Measurements from ENCODE around the gene PRDM5.

PRDM5 gene

DNA sequence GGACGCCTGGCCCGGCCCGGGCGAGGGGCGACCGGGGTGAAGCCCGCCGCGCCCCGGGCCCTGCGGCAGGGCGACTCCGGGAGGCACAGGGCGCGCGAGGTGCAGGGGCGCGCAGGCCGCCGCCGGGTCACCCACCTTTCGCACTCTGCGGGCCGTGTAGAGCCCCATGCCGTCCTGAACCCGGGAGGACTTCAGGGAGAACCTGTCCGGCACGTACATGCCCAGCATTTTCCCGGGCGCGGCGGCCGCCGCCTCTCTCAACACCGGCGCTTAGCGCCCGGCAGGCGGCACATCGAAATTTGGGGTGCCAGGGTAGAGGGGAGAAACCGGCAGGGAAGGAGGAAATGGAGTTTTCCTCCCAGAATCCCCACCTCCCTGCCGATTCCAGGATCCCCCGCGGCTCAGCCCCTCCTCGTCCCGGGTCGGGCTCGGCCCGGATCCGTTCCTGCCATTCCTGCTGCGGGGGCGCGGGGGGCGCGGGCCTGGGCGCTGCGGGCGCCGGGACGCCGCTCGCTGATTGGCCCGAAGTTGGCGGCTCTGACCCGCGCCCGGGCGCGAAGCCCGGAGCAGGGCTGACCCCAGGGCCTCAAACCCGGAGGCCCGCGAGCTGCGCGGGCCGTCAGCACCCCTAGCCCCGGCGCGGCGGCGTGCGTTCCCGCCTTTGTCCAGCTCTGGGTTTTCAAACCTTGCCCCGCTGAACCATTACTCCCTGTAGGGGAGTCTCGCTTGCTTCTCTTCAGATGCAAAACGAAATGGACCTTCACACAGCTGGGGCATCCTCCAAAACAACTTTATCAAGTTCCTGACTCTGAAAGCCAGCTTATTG lies at the start of gene PRDM5:
PRDM5 (minus strand) TSS at position 346 of the 826 bp plus-strand sequence; CDS start at position 228, 118 bp downstream.
- peak; percentile 55 for DNase-seq

GRCh38 chr4:120971884-120972283 lies 49.4 kb upstream of the PRDM5 start:
- no peak for DNase-seq

GRCh38 chr4:120965938-120966337 lies 43.4 kb upstream of the PRDM5 start:
- no peak for DNase-seq

DNA sequence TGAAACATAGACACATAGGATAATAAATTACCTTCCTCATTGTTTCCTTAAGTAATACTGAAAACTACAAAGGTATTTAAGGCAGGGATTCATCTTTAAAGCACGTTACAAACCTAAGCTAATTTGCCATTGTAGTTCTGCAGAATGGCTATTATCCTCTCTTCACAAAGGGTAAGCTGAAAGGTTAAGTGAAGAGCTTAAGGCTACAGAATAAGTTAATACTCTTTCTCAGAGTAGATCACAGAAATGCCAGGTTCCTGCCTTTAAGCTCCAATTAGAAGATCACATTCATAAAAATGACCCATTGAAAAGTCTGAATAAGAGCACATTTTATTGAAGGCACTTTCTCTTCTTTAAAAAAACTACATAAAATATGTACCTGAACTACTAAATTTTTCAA lies 42.1 kb upstream of the PRDM5 start:
- DNase-seq, result no peak

DNA sequence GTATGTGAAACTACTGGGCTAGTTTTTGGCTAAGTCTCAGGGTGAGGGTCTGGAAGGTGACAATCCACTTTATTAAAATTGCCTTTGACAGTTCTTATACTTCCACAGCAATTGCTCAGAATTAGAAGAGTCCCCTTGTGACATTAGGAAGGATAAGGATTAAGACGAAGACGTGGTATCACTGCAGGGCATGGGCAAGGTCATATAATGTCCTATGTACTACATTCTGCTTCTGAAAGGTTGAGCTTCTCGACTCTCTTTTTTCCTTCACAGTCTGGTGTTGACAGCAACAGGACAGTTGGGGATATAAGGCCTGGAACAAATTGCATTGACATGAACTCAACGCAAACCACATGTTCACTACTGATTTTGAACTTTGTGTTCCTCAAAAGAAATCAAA lies 40.9 kb upstream of the PRDM5 start:
- no peak for DNase-seq

DNA sequence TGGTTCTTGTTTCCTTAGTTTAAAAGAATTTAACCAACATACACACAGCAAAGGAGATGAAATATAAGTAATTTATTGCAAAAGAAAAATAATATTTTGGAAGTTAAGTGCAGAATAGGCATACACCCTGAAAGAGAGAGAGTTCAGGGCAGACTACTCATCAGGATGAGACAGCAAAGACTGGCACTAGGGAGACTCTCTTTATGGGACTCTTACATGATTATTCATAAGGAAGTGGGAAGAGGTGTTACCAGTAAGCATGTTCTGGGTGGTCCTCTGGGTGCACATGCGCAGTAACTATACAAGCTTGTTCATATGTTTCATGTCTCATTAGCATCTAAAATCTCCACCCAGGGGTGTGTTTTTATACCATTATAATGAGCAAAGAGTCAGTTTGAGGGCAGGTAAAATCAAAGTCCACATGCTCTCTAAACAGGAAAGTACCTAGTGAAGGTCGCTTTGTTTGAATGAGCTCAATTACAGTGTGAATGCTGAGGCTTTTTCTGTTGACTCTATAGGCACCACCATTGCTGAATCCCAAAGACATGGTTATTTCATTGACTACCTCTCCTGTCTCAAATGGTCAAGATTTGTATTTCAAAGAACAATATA lies 38.2 kb upstream of the PRDM5 start:
- no peak for DNase-seq

DNA sequence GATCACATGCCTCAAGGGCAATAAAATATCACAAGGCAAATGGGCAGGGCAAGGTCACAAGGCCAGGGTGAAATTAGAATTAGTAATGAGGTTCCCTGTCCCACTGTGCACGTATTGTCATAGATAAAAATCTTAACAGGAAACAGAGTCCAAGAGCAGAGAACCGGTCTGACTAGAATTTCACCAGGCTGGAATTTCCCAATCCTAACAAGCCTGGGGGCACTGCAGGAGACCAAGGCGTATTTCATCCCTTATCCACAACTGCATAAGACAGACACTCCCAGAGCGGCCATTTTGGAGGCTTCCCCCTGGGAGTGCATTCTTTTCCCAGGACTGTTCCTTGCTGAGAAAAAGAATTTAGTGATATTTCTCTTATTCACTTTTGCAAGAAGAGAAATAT lies 25.9 kb upstream of the PRDM5 start:
- DNase-seq, result no peak

- no peak for DNase-seq
Measured at GRCh38 chr4:120942776-120943175, 20.2 kb upstream of the PRDM5 start.

DNA sequence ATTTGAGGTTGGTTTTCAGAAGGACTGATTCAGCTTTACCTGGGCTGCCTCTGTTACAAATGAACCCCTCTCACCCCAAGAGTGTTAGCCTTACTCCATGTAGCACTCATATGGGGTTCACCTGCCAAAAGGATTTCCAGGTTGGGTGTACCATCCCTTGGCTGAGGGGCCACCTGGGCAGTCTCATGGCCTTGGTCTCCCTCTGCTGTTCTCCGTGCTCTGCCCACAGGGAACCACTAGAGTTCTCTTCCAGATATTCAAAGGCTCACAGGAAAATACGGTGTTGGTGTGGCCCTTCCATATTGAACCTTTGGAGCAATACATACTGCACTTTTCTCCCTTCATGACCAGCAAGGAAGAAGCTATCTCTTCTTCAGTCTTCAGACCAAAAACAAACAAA lies 18.0 kb upstream of the PRDM5 start:
- DNase-seq, result no peak

DNA sequence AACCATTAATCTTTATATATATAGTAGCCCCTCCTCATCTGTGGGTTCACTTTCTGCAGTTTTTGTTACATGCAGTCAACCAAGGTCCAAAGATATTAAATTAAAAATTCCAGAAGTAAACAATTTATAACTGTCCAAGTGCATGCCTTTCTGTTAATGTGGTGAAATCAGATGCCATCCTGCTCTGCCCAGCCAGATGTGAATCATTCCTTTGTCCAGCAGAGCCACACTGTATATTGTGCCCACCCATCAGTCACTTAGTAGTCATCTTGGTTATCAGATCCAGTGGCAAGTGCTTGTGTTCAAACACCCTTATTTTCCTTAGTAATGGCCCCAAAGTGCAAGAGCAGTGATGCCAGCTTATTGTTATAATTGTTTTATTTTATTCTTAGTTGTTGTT lies 17.2 kb upstream of the PRDM5 start:
- no peak for DNase-seq

DNA sequence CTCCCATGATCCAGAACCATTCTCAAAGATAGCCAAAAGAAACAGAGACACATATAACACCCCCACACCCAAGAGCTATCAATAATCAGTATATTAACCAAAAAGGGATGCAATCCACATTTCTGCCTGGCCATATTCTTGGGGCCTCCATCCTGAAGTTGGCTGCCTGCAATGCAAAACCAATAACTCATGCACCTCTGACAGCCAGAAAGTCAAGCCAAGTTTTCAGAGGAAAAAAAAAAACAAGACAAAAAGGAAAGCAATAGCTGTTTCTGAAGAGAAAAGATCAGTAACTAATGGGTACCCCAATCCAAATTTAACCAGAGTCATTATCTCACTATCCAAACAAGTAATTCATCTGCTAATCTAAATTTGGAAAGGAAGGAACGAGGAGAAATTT lies 7.3 kb upstream of the PRDM5 start:
- DNase-seq, result no peak

DNA sequence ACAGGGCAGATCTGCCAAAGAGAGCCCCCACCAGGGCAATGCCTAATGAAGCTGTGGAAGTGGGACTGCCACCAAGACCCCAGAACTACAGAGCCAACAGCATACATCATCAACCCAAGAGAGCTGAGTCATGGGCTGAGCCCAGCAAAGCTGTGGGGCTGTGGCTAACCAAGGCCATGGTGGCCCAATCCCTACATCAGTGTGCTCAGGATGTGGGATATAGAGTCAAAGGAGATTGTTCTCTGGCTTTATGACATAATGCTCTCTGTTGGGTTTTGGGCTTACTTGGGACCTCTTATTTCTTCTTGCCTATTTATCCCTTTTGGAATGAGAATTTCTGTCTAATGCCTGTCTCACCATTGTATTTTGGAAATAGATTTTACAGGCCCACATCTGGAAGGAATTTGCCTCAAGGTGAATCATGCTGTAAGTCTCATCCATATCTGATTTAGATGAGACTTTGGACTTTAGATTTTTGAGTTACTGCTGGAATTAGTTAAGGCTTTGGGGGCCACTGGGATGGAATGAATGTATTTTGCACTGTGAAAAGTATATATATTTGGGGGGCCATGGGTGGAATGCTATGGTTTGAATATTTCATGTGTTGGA lies 5.4 kb upstream of the PRDM5 start:
- DNase-seq, result no peak

GRCh38 chr4:120926358-120927025 lies 4.0 kb upstream of the PRDM5 start:
- no peak for DNase-seq

DNA sequence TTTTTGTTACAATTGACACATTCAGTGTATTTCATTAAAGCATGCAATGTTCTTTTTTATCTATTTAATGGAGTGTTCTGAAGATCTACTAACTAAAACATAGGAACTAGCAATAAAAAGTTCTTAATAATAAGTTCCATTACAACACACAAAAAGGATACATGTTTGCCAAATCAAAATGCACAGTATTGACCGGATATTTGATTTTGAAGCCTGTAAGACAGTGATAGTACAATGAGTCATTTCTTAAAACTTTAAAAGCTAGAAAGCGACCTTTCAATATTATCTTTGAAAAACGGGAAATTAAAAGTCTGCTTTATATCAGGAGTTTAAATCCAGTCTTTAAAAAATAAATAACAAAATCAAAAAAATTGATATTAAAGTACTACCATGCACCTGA lies 2.4 kb upstream of the PRDM5 start:
- DNase-seq, result no peak

- DNase-seq, result no peak
Measured at GRCh38 chr4:120923207-120923522, 639 bp upstream of the PRDM5 start.

DNA sequence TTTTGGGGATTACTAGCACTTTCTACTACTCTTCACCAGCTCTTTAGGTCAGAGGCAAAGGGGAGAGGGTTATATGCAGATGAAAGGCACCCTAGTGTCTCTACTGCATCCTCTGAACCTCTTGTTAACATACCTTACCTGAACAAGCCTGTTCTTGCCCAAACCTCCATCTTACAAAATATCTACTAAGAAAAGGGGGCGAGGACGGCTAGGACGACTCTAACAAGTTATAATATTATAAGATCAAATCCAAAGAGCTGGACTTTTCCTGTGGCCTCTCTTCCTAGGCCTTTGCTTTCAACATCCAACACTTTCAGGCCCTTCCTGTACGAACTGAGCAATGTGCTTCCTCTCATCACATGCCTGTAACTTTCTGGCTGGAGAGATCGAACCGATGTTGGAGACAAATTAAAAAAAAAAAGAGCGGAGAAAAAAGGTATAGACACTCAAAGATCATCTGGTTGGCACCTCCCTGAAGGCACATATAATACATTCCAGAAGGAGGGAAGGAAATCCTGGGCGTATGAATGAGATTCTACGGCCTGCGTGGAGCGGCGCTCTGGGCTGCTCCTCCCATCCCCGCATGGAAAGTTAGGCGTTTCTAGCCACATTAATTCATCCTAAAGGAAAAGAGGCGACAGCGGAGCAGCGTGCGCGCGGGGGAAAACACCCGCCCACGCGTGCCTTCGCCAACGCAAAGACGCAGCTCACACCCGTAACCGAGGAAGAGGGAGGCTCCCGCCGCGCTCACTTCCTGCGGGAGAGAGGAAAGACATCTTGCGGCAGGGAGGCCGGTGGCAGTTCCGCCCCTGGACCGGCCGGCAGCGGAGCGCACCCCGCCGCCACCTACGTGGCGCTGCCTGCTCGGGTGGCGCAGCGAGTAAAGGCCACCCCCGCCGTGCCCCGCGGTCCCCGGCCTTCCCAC lies 808 bp downstream of the PRDM5 start:
- peak; percentile 72 for DNase-seq

GRCh38 chr4:120920666-120921065 lies 1.9 kb downstream of the PRDM5 start:
- no peak for DNase-seq

DNA sequence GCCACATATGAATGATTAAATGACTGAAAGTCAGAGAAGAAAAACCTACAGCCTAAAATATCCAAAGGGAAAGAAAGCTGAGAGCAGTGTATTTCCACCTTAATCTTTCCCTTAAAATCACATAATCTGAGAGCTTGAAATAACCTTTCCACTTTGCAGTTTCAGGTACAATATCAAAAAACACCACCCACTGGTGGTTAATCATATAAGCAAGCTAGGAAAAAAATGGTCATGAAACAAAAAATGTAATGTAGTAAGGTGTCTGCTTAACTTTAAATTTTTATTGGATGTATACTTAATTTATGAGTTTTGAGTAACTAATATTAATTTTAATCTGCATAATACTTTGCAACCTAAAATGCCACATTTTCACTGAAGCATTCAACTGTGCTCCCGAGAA lies 3.2 kb downstream of the PRDM5 start:
- DNase-seq, result no peak

- no peak for DNase-seq
Measured at GRCh38 chr4:120918788-120919187, 3.7 kb downstream of the PRDM5 start.

DNA sequence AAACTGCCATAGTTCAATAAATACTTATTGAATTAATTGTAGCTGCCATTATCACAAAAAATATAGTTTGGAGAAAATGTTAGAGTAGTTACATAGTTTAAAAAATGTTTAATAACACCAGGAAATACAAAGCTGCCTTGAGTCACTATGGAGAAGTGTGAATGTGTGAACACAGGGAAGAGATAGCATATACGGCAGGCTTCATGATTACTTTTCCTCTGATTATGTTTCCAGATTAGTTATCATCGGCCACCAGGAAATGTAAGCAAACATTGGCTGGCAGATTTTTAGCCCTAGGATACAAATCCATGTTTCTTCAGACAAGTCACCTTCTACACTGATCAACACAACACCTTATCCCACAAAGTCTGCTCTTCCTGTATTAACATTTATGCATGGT lies 4.4 kb downstream of the PRDM5 start:
- no peak for DNase-seq

DNA sequence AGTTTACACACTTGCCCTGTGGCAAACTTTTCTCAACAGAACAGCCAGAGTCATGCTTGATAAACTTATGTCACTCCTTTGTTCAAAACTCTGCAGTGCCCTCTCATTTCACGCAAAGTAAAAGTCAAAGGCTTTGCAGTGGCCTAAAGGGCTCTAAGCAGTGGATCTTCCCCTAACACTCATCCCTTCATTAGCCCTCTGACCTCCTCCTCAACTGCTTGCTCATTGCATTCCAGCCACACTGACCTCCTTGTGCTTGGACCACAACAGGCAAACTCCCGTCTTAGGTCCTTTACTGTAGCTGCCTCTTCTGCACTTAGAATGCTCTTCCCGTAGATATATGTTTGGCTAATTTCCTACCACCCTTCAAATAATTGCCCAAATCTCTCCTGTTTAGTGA lies 5.6 kb downstream of the PRDM5 start:
- no peak for DNase-seq

GRCh38 chr4:120915336-120915735 lies 7.2 kb downstream of the PRDM5 start:
- no peak for DNase-seq

DNA sequence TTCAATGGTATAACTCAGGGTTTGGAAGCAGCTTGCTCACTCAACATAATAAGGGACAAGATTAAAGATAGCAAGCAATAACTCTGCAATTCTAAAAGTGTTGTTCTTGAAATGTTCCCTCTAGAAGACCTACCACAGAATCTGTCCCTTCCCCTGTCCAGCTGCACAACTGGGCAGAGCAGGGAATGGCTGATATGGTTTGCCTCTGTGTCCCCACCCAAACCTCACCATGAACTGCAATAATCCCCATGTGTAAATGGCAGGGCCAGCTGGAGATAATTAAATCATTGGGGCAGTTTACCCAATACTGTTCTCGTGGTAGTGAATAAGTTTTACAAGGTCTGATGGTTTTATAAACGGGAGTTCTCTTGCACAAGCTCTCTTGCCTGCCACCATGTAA lies 19.1 kb downstream of the PRDM5 start:
- DNase-seq, result no peak
